OCI-LY7 (cell line): ENCODE data around the gene CACNA1D. TPM values are rescaled to one million over a fixed set of nuclear protein-coding genes. Genes with fewer than 3 reads are reported as not detected.

Experiments
- BruUV-seq: library from RNA; stranded (reverse); fragments of 400-500 nt; replicated peaks from 2 replicates; lab custom pipeline; 2021; lab: Mats Ljungman, UMichigan
- CTCF ChIA-PET: fragments of 300-600 bp; sonication (Branson Sonifier 250); formaldehyde crosslinking; loops from one replicate; lab custom pipeline; 2022; ENCODE audit warnings: antibody characterized with exemption; ENCODE audit not compliant: unreplicated experiment; lab: Charles Lee
- POLR2A ChIA-PET: fragments of 300-600 bp; sonication (Branson Sonifier 250); formaldehyde crosslinking; loops from one replicate; lab custom pipeline; 2022; ENCODE audit warnings: antibody characterized with exemption; lab: Charles Lee
- DNase-seq: peaks from one replicate; pipeline ENCODE4 v3.0.0-alpha.2; 2015; ENCODE audit warnings: low spot score
- H2AFZ ChIP-seq: fragments of 200-600 bp; sonication (generic), shearing (Covaris generic); 2 replicates; pipeline ENCODE4 v1.6.1; 2014; ENCODE audit warnings: mild to moderate bottlenecking, antibody characterized with exemption, low read length, moderate library complexity
- H3K27ac ChIP-seq: fragments of 200-600 bp; sonication (generic); 2 replicates; pipeline ENCODE4 v1.5.1; 2014; ENCODE audit warnings: mixed run types, low read depth, mild to moderate bottlenecking, moderate library complexity, low read length, inconsistent platforms; ENCODE audit not compliant: poor library complexity, severe bottlenecking
- H3K36me3 ChIP-seq: fragments of 200-600 bp; sonication (generic); 2 replicates; pipeline ENCODE4 v1.6.1; 2014; ENCODE audit warnings: mild to moderate bottlenecking, antibody characterized with exemption, low read length, moderate library complexity, mixed read lengths; ENCODE audit not compliant: insufficient read depth
- H3K4me1 ChIP-seq: fragments of 200-600 bp; sonication (generic); 2 replicates; pipeline ENCODE4 v1.5.1; 2014; ENCODE audit warnings: mild to moderate bottlenecking, low read length; ENCODE audit not compliant: insufficient read depth, poor library complexity, severe bottlenecking
- H3K4me2 ChIP-seq: fragments of 200-600 bp; sonication (generic); 2 replicates; pipeline ENCODE4 v1.6.1; 2014; ENCODE audit warnings: mild to moderate bottlenecking, low read length
- H3K4me3 ChIP-seq: fragments of 200-600 bp; sonication (generic); 2 replicates; pipeline ENCODE4 v1.5.1; 2014; ENCODE audit warnings: mild to moderate bottlenecking, low read depth, low read length; ENCODE audit not compliant: poor library complexity, severe bottlenecking
- H3K79me2 ChIP-seq: fragments of 200-600 bp; sonication (generic); 2 replicates; pipeline ENCODE4 v1.6.1; 2016; ENCODE audit warnings: low read depth, mild to moderate bottlenecking, low read length, moderate library complexity, mixed read lengths; ENCODE audit not compliant: insufficient read depth
- H3K9me2 ChIP-seq: fragments of 200-600 bp; sonication (generic); 2 replicates; pipeline ENCODE4 v1.6.1; 2016; ENCODE audit warnings: mild to moderate bottlenecking, low read length, mixed read lengths; ENCODE audit not compliant: insufficient read depth
- H3K9me3 ChIP-seq: fragments of 200-600 bp; sonication (generic); 2 replicates; pipeline ENCODE4 v1.6.1; 2014; ENCODE audit warnings: mild to moderate bottlenecking, mixed run types, low read length, mixed read lengths
- H4K20me1 ChIP-seq: fragments of 200-600 bp; sonication (generic); 2 replicates; pipeline ENCODE4 v1.6.1; 2014; ENCODE audit warnings: mild to moderate bottlenecking, antibody characterized with exemption, low read length, moderate library complexity, mixed read lengths; ENCODE audit not compliant: insufficient read depth
- CTCF ChIP-seq: fragments of 200-600 bp; sonication (generic); conservative IDR thresholded peaks from 2 replicates; pipeline ENCODE4 v1.5.1; 2014; ENCODE audit warnings: mild to moderate bottlenecking, antibody characterized with exemption, low read length, moderate library complexity, mixed read lengths
- EZH2phosphoT487 ChIP-seq: fragments of 200-600 bp; sonication (generic); IDR thresholded peaks from 2 replicates; pipeline ENCODE4 v1.6.1; 2018; ENCODE audit warnings: low read depth, borderline replicate concordance, mild to moderate bottlenecking, mixed run types, antibody characterized with exemption, low read length, moderate library complexity, mixed read lengths
- intact Hi-C: fragments of 100-400 bp; cut with micrococcal nuclease; formaldehyde crosslinking; loops from one replicate; pipeline ENCODE4 v1.10.0; 2022; ENCODE audit not compliant: unreplicated experiment
- total RNA-seq, 2 experiments: library from RNA; depleted of rRNA in 1 of 2; stranded (reverse); fragments of >200 nt in 1 of 2; shearing (Covaris generic) in 1 of 2; gene quantifications; 2 replicates each; pipeline ENCODE4 v1.2.3, GENCODE V29; 2014 to 2022

CACNA1D gene
- total RNA-seq, 2 experiments from 2014 or later: 0.42 TPM; not detected in 1

GRCh38 chr3:53815651-53816050, 321.2 kb downstream of the CACNA1D start:
- no peak for DNase-seq
- Histone ChIP-seq H3K79me2 (no peaks in the 10 kb centered on the region), H3K4me3 (no peak overlapping the region), H3K36me3 (no peaks in the 10 kb centered on the region), H2AFZ (no peak overlapping the region), H4K20me1 (no peaks in the 10 kb centered on the region), H3K27ac (no peak overlapping the region), H3K4me1 (no peaks in the 10 kb centered on the region), H3K9me2 (no peaks in the 10 kb centered on the region), H3K9me3 (no peaks in the 10 kb centered on the region), H3K4me2 (no peak overlapping the region)
- no TSS peak for BruUV-seq
- TF ChIP-seq CTCF: no peak
- no peak for TF ChIP-seq EZH2phosphoT487
- ChIA-PET CTCF (no interaction called here), POLR2A (no interaction called here)
- intact Hi-C loops: no loop called here

GRCh38 chr3:53816425-53816824, 322.0 kb downstream of the CACNA1D start:
- Histone ChIP-seq H3K4me1 (no peaks in the 10 kb centered on the region), H2AFZ (no peak overlapping the region), H3K4me3 (no peak overlapping the region), H3K9me2 (no peaks in the 10 kb centered on the region), H3K27ac (no peak overlapping the region), H3K4me2 (no peak overlapping the region), H3K79me2 (no peaks in the 10 kb centered on the region), H3K36me3 (no peaks in the 10 kb centered on the region), H4K20me1 (no peaks in the 10 kb centered on the region), H3K9me3 (no peaks in the 10 kb centered on the region)
- no TSS peak for BruUV-seq
- no peak for TF ChIP-seq EZH2phosphoT487
- no peak for TF ChIP-seq CTCF
- ChIA-PET CTCF (no interaction called here), POLR2A (interaction anchor here (0.6 to 0.7 kb wide), 4 partner anchors 24 to 1708 kb away, joined by 3 to 4 read pairs (median 4); no protein-coding TSS in a partner anchor)
- intact Hi-C loops: no loop called here
- DNase-seq: no peak

- H3K4me1 ChIP-seq: no peaks in the 10 kb centered on the region
- H3K27ac ChIP-seq: no peak overlapping the region
- CTCF ChIA-PET: no interaction called here
- no peak for DNase-seq
- no peaks in the 10 kb centered on the region for H3K79me2 ChIP-seq
- H3K36me3 ChIP-seq: no peaks in the 10 kb centered on the region
- intact Hi-C loops: no loop called here
- no peaks in the 10 kb centered on the region for H3K9me3 ChIP-seq
- no peaks in the 10 kb centered on the region for H4K20me1 ChIP-seq
- BruUV-seq: no TSS peak
- POLR2A ChIA-PET: no interaction called here
- no peak overlapping the region for H2AFZ ChIP-seq
- TF ChIP-seq EZH2phosphoT487: no peak
- no peak for TF ChIP-seq CTCF
- H3K4me3 ChIP-seq: no peak overlapping the region
- H3K4me2 ChIP-seq: no peak overlapping the region
- H3K9me2 ChIP-seq: no peaks in the 10 kb centered on the region
These were observed 322.8 kb downstream of the CACNA1D start for GRCh38 chr3:53817211-53817610.
